ENCODE results near the gene TBC1D12. TPM values are rescaled to one million over a fixed set of nuclear protein-coding genes. Genes with fewer than 3 reads are reported as not detected.
"Not testable (repeated sequence)": the region's sequence is repeated elsewhere in the genome, so short reads cannot be mapped to it uniquely, and the experiment has no call there.

The TBC1D12 gene
- total RNA-seq, 4 donors from 2014 or later: 7.4 to 11.4 (median 7.8) TPM

GRCh38 chr10:94524711-94525110 lies 122.4 kb downstream of the TBC1D12 start:
- intact Hi-C loops (cut with DNase I; ENCODE audit: low total_unique reads): no loop called here
- Histone ChIP-seq H3K4me1 (no peaks in the 10 kb centered on the region), H3K9me3 (no peaks in the 10 kb centered on the region), H3K4me3 (no peak overlapping the region), H3K36me3 (peaks cover 0 to 10% of the 10 kb centered on the region in 2 donors), H3K27ac (no peak overlapping the region), H3K27me3 (no peaks in the 10 kb centered on the region)
- DNase-seq: no peak
- TF ChIP-seq POLR2A (IDR thresholded peaks at IDR 0.05) (no peak), CTCF (IDR thresholded peaks at IDR 0.05 in 4 of 5, conservative IDR thresholded peaks at IDR 0.05 in 1 of 5) (no peak)
- ATAC-seq: no peak
- in situ Hi-C loops (cut with MboI; ENCODE audit: low sequenced_read_pairs in 4 of 4): no loop called here

- H3K9me3 ChIP-seq; H3K27ac ChIP-seq; intact Hi-C loops (cut with DNase I; ENCODE audit: low total_unique reads); H3K4me3 ChIP-seq; ATAC-seq; H3K4me1 ChIP-seq; in situ Hi-C loops (cut with MboI; ENCODE audit: low sequenced_read_pairs in 4 of 4); H3K27me3 ChIP-seq; DNase-seq: not testable (repeated sequence)
- peaks cover 0 to 24% of the 10 kb centered on the region in 2 donors for H3K36me3 ChIP-seq
Measured at GRCh38 chr10:94531550-94531949, 129.2 kb downstream of the TBC1D12 start.

- in situ Hi-C loops (cut with MboI; ENCODE audit: low sequenced_read_pairs in 4 of 4): no loop called here
- intact Hi-C loops (cut with DNase I; ENCODE audit: low total_unique reads): no loop called here
- no peak overlapping the region for H3K27ac ChIP-seq
- no peaks in the 10 kb centered on the region for H3K9me3 ChIP-seq
- H3K4me3 ChIP-seq: no peak overlapping the region
- peaks cover 0 to 24% of the 10 kb centered on the region in 2 donors for H3K36me3 ChIP-seq
- no peaks in the 10 kb centered on the region for H3K27me3 ChIP-seq
- no peaks in the 10 kb centered on the region for H3K4me1 ChIP-seq
- DNase-seq: no peak
- no peak for TF ChIP-seq CTCF (IDR thresholded peaks at IDR 0.05 in 4 of 5, conservative IDR thresholded peaks at IDR 0.05 in 1 of 5)
- TF ChIP-seq POLR2A (IDR thresholded peaks at IDR 0.05): no peak
- ATAC-seq: no peak
Measured at GRCh38 chr10:94533027-94533426, 130.7 kb downstream of the TBC1D12 start.

GRCh38 chr10:94542282-94542681 lies 139.9 kb downstream of the TBC1D12 start:
- H3K27me3 ChIP-seq; H3K27ac ChIP-seq; ATAC-seq; H3K36me3 ChIP-seq; H3K4me3 ChIP-seq; H3K9me3 ChIP-seq; in situ Hi-C loops (cut with MboI; ENCODE audit: low sequenced_read_pairs in 4 of 4); DNase-seq; intact Hi-C loops (cut with DNase I; ENCODE audit: low total_unique reads): not testable (repeated sequence)
- H3K4me1 ChIP-seq: peaks cover 10 to 15% of the 10 kb centered on the region in 2 donors

GRCh38 chr10:94545391-94546048 lies 143.2 kb downstream of the TBC1D12 start, which contains the start of gene HELLS:
Gene HELLS (plus strand): TSS chr10:94545788. CDS start chr10:94545922, 134 bp downstream.
- intact Hi-C loops (cut with DNase I; ENCODE audit: low total_unique reads): no loop called here
- TF ChIP-seq CTCF (IDR thresholded peaks at IDR 0.05 in 4 of 5, conservative IDR thresholded peaks at IDR 0.05 in 1 of 5): peak in 1 of 5 experiments; percentile 18
- TF ChIP-seq POLR2A (IDR thresholded peaks at IDR 0.05): no peak
- Histone ChIP-seq H3K9me3 (no peaks in the 10 kb centered on the region), H3K27me3 (peaks cover 0 to 3% (median 0%) of the 10 kb centered on the region in 3 donors), H3K4me1 (peaks cover 10 to 15% of the 10 kb centered on the region in 2 donors), H3K36me3 (no peaks in the 10 kb centered on the region), H3K4me3 (peak within 1 kb of the TSS; percentile 60 to 94 (median 69)), H3K27ac (peak within 1 kb of the TSS; percentile 2 to 68 (median 42))
- in situ Hi-C loops (cut with MboI; ENCODE audit: low sequenced_read_pairs in 4 of 4): no loop called here
- DNase-seq (peak; percentile 27 to 44), ATAC-seq (peak; percentile 78 to 88)

Data from gastrocnemius medialis (tissue), 4 donors.